ENCODE data around the gene DICER1.

Gene DICER1

GRCh38 chr14:95123891-95124579 lies 33.3 kb downstream of the DICER1 start:
- DNase-seq (ENCODE audit: low read depth in 2 of 2), result no peak

DNA sequence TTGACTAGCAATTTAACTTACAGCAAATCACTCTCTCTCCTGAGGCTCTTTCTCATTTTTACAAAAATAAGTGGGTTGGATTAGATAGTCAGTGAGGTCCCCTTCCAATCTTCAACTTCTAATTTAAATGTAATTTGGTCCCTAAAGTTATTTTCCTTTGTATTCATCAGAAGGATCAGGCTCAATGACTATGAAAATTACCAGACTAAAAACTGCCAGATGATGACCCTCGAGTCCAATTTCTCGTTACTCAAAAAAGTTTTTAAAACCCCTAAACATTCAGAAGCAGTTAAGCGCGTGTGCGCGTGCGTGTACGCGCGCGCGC lies 34.7 kb downstream of the DICER1 start:
- no peak for DNase-seq (ENCODE audit: low read depth in 2 of 2)

DNA sequence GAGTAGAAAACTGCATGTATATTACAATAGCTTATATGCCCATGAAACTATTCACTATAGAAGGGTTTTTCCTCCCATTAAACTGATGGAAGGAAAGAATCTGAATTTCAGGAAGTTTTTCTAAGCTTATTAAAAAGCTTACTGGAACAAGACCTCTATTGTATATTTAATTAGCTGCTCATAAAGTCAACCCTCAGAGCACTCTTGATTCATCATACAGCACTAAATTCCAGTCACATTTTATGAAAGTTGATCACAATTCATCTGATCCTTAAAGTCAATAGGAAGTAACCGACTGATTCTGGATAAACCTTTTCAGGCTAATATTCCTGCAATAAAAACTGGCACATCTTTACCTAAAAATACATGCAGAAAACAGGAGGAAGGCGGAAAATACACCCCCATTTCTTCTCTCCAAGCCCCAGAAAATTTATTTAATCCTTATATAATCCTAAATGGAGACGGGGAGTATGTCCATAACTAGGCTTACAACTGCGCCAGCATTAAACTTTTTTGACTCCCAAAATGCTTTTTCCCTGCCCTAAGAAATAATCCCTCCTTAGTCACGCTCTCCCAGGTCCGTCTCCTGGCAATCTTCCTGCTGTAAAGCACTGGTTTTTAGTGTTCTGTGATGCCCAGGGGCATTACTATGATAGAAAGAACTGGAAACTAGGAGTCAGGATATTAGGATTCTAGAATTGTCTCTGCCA lies 35.3 kb downstream of the DICER1 start:
- DNase-seq (ENCODE audit: low read depth in 2 of 2), result no peak

DNA sequence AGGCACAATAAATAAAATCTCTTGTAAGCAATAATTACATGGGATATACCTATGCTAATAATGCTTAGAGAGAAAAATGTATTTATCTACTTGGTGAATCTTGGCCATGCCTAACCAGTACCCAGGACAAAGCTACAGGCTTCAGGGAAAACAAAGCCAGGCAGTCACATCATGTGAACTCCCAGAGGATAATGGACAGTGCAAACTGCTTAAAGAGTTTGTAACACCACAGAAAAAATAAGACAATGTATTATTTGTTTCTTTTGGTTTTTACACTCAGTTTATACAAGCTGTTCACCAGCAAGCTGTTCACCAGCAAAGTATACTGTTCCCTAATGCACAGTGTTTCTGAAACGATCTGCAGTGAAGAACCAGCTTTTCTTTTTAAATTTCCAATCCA lies 38.0 kb downstream of the DICER1 start:
- no peak for DNase-seq (ENCODE audit: low read depth in 2 of 2)

DNA sequence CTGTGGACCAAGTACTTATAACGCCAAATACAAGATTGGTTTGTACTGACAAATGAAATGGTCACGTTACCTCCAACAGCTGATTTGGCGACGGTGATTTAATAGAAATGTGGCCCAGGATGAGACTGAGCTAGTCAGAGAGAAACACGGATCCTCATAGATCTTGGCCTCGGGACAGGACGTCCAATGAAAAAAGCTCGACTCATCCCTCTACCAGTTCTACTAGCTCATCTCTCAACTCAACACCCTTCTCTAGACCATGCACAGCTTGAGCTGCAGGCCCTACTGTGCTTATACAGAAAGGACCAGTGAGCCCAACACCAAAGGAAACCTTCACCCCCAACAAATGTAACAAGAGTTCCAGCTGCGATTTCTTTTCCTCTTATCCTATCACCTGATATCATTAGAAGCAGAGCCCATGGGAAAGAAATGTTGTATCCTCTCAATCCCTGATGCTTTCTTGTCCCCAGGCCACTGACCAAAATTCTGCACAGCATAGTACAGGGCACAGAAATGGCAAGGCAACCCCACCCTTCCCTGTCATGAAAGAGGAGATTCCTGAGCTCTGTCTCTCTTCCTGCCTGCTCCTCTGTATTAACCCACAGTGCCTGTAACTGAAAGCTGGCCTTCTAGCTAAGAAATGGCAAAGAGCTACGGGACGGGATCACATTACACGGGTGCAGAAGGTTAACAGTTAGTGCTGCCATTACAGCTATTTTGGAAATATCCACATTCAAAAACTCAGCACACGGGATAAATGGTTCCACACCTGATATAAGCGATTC lies 39.2 kb downstream of the DICER1 start:
- DNase-seq (ENCODE audit: low read depth in 2 of 2), result no peak

DNA sequence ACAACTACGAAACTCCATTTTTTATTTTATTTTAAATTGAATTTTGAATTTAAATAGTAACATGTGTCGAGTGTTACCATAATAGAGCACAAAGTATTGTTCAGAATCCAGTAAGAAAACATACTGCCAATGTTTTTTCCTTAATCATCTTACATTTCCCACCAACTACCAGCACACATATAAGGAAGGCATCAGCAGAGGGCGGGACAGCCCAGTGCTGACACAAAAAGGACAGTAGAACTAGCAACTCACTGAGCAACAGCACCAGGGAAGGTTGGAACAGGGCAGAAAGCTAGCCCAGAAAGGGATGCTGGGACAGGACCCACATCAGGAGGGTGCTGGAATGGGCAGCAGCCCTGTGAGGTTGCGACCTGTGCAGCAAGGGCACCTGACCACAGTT lies 43.9 kb downstream of the DICER1 start:
- DNase-seq (ENCODE audit: low read depth in 2 of 2), result no peak

GRCh38 chr14:95111507-95112164 lies 45.7 kb downstream of the DICER1 start:
- no peak for DNase-seq (ENCODE audit: low read depth in 2 of 2)

DNA sequence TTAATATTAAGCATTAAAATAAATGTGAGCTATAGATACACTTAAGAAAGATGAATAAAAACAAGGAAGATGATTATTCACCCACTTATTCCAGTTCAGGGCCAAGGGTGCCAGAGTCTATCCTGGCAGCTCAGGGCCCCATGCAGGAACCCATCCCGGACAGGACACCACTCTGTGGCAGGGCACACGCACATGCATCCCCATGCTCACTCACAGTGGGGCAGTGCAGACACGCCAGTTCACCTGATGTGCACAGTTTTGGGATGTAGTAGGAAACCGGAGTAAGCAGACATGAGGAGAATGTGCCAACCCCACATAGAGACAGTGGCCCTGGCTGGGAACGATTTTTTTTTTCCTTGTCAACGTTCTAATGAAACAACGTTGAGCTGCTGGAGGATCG lies 47.2 kb downstream of the DICER1 start:
- no peak for DNase-seq (ENCODE audit: low read depth in 2 of 2)

DNA sequence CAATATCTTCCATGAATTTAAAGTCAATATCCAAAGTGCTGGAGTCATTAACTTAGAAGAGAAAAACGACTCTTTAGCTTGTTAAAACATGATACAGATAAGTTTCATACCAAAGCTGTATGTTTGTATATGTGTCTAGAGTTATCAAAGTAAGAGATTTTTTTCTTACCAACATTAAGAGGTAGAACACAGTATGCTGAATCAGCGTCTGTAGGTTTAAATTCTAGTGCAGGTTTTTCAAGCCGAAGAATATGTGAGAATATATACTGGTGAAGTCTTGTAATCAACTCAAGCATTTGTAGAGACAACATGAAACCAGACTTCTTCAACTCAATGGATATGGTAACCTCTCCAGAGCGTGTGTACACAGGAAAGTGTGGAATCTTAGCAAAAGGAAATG lies 49.6 kb downstream of the DICER1 start:
- no peak for DNase-seq (ENCODE audit: low read depth in 2 of 2)

DNA sequence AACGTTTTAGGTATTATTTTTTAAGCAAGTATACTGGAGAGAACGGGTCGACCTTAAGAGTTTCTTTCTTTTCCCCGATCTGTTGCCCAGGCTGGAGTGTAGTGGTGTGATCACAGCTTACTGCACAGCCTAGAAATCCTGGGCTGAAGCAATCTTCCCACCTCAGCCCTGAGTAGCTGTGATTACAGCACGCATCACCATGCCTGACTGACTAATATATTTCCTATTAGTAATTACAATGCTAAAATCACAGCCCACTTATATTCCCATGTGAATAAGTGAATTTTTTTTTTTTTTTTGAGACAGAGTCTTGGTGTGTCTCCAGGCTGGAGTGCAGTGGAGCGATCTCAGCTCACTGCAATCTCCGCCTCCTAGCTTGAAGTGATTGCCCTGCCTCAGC lies 50.4 kb downstream of the DICER1 start:
- no peak for DNase-seq (ENCODE audit: low read depth in 2 of 2)

DNA sequence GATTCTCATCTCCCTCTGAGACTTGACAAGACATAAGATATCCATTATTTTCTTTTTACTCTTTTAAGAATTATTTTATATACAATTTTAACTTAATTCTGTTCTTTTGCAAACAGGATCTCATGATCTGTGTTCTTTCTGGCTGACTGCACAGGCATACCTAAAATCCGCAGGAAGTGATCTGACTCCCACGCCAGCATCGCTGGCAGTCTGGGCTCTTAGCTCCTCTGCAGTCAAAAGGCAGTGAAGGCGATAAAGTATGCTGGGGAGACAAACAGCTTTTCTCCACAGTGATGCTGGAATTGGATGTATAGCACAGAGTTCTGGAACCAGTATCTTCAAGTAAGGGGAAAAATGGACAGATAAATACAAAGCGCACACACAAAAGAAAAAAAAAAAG lies 52.4 kb downstream of the DICER1 start:
- no peak for DNase-seq (ENCODE audit: low read depth in 2 of 2)

DNA sequence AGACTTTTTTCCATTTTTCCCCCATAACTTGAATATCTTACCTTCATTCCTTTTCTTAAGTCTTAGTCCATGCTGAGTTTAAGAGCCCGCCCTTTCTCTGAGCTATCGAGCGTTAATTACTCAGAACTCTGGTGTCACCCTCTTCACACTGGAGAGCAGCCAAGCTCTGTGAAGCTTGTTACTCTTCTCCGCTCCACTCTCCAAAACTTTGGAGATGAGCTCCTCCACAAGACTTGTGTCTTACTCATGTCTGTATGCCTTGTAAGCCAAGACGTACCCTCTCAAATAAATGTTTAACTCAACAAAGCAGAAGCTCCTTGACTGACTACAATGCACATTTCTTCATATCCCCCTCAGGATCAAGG lies 54.7 kb downstream of the DICER1 start:
- DNase-seq (ENCODE audit: low read depth in 2 of 2), result no peak

- DNase-seq (ENCODE audit: low read depth in 2 of 2), result no peak
These were observed 55.3 kb downstream of the DICER1 start for GRCh38 chr14:95101736-95102679.

DNA sequence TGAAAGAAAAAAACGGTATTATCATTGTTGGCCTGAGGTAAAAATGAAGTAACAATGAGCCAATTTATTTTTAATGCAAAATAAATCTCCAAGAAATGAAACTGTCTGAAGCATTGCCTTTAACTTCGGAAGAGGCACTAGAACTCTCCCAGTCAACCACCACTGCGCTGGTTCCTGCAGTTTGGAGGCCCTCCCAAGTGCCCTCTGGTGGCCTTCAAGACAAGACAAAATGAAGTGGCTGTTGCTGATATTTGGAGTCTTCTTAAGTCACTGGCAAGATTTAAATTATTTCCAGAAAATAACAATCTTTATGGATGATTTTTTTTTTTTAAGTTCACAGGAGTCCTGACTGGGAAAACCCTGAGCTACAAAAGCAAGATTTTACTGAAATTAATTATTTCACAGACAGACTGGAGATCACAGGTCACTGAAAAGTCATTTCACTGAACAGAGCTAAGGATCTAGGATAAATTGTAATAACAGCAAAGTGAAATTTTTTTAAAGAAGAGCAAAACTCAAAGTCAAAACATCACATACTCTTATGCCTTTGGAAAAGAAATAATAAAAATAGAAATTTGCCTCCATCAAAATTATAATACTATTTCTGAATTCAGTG lies 58.2 kb downstream of the DICER1 start:
- DNase-seq (ENCODE audit: low read depth in 2 of 2), result peak in 1 of 2 donors; percentile 3

- no peak for DNase-seq (ENCODE audit: low read depth in 2 of 2)
These were observed 59.9 kb downstream of the DICER1 start for GRCh38 chr14:95097385-95097784.

GRCh38 chr14:95096476-95096875 lies 60.9 kb downstream of the DICER1 start:
- no peak for DNase-seq (ENCODE audit: low read depth in 2 of 2)

DNA sequence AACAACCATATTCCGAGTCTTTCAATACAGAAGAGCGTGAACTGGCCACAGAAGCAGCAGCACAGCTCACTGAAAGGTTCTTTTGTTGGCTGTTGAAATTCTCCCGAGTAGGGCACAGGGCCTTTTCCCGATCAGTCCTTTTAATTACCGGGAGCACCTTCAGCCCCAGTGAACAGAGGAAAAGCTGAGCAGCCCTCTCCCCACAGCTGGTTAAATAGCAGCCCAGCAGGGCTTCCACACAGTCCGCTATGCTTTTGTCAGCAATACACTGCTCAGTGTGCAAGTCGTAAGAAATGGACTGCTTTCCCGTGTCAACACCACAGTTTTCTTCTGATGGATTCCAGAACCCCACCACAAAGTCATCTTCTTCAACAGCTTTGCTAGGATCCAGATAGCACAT lies 61.3 kb downstream of the DICER1 start:
- DNase-seq (ENCODE audit: low read depth in 2 of 2), result no peak

- no peak for DNase-seq (ENCODE audit: low read depth in 2 of 2)
These were observed 64.6 kb downstream of the DICER1 start for GRCh38 chr14:95092723-95093122.

DNA sequence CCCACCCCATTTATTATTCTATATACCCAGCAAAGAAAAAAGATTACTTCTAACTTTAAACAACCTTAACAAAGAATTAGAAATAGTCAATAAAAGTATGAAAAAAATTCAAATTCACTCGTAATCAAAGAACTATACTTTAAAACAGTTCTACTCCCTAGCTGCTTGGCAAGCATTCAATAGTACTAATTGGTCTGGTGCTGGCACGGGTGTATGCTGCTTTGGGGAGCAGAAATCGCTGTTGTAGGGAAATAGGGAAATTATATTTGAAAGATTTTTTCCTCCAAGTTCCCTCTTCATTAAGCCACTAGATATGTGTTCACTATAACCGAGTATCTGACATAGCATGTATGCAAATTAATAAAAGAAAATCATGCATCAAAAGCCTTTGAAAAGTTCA lies 65.7 kb downstream of the DICER1 start:
- no peak for DNase-seq (ENCODE audit: low read depth in 2 of 2)

GRCh38 chr14:95088665-95089064 lies 68.7 kb downstream of the DICER1 start:
- no peak for DNase-seq (ENCODE audit: low read depth in 2 of 2)

GRCh38 chr14:95087619-95088018 lies 69.7 kb downstream of the DICER1 start:
- DNase-seq (ENCODE audit: low read depth in 2 of 2), result no peak

All from stimulated activated CD8-positive, alpha-beta memory T cell treated with anti-CD3 and anti-CD28 coated beads, Interleukin-7, amount 100 ng/mL, for 4 hours (primary cell).